AG04450 (cell line): Measurements from ENCODE around the gene CLDN18. TPM values are rescaled to one million over a fixed set of nuclear protein-coding genes. Genes with fewer than 3 reads are reported as not detected.

Experiments used
- CTCF ChIA-PET: fragments of 300-600, 350-600 bp; formaldehyde crosslinking; extraction: SDS; loops from one replicate; lab custom pipeline; 2022; ENCODE audit warnings: antibody characterized with exemption, inconsistent platforms; lab: Charles Lee
- POLR2A ChIA-PET: fragments of 350-600 bp; formaldehyde crosslinking; extraction: SDS; loops from one replicate; lab custom pipeline; 2021; ENCODE audit warnings: antibody characterized with exemption, inconsistent platforms; lab: Yijun Ruan, JAX
- DNase-seq: peaks from one replicate; pipeline ENCODE4 v3.0.0-alpha.2; 2011; ENCODE audit warnings: low read depth, low spot score
- H3K27ac ChIP-seq: one replicate; pipeline ENCODE4 v1.5.1; 2012; ENCODE audit warnings: low read depth, low read length, control low read depth
- H3K27me3 ChIP-seq: one replicate; pipeline ENCODE4 v1.6.0; 2012; ENCODE audit warnings: low read length; ENCODE audit not compliant: control insufficient read depth, insufficient read depth
- H3K4me3 ChIP-seq: 2 replicates; pipeline ENCODE4 v1.5.1; 2011; ENCODE audit warnings: mild to moderate bottlenecking, low read depth, low read length, control low read depth
- H3K9me3 ChIP-seq: 2 replicates; pipeline ENCODE4 v1.5.1; 2012; ENCODE audit warnings: low read length; ENCODE audit not compliant: control insufficient read depth, insufficient read depth
- CTCF ChIP-seq: IDR thresholded peaks from 2 replicates; pipeline ENCODE4 v1.5.1; 2011; ENCODE audit warnings: low read depth, low read length, control low read depth, inconsistent platforms
- polyA plus RNA-seq: library from polyadenylated mRNA; depleted of rRNA; stranded (reverse); fragments of >200 nt; gene quantifications from 2 replicates; pipeline ENCODE4 v1.2.3, GENCODE V29; 2011

Gene CLDN18
- polyA plus RNA-seq, 1 experiment = not detected

- no peak for TF ChIP-seq CTCF
- Histone ChIP-seq H3K27me3 (no peaks in the 10 kb centered on the region), H3K9me3 (no peaks in the 10 kb centered on the region), H3K4me3 (no peak overlapping the region), H3K27ac (no peak overlapping the region)
- DNase-seq = no peak
- ChIA-PET CTCF (interaction anchor here (0.6 kb wide), 1 partner anchor 884 kb away, joined by 4 read pairs; no protein-coding TSS in a partner anchor), POLR2A (no interaction called here)
These were observed 21.6 kb downstream of the CLDN18 start for GRCh38 chr3:138031536-138031935.

GRCh38 chr3:138032567-138032966 is 22.6 kb downstream of the CLDN18 start:
- Histone ChIP-seq H3K27me3 (no peaks in the 10 kb centered on the region), H3K27ac (no peak overlapping the region), H3K9me3 (no peaks in the 10 kb centered on the region), H3K4me3 (no peak overlapping the region)
- TF ChIP-seq CTCF = no peak
- CTCF ChIA-PET = interaction anchor here (1.1 to 2.8 kb wide), 2 partner anchors 10 to 19 kb away, joined by 3 to 12 read pairs; no protein-coding TSS in a partner anchor
- no peak for DNase-seq
- POLR2A ChIA-PET = no interaction called here

GRCh38 chr3:138033202-138033691 is 23.3 kb downstream of the CLDN18 start:
- no peak for DNase-seq
- H3K27me3 ChIP-seq = no peaks in the 10 kb centered on the region
- no peak overlapping the region for H3K4me3 ChIP-seq
- POLR2A ChIA-PET = no interaction called here
- no peak overlapping the region for H3K27ac ChIP-seq
- CTCF ChIA-PET = interaction anchor here (1.1 to 2.8 kb wide), 2 partner anchors 9 to 19 kb away, joined by 3 to 12 read pairs; no protein-coding TSS in a partner anchor
- no peaks in the 10 kb centered on the region for H3K9me3 ChIP-seq
- no peak for TF ChIP-seq CTCF

GRCh38 chr3:138034918-138035317 is 25.0 kb downstream of the CLDN18 start:
- no peak overlapping the region for H3K27ac ChIP-seq

More at GRCh38 chr3:138034918-138035317, 25.0 kb downstream of the CLDN18 start:
- DNase-seq = no peak
- CTCF ChIA-PET = interaction anchor here (1.1 to 2.8 kb wide), 2 partner anchors 17 to 64 kb away, joined by 6 to 12 read pairs; no protein-coding TSS in a partner anchor
- H3K27me3 ChIP-seq = no peaks in the 10 kb centered on the region
- H3K4me3 ChIP-seq = no peak overlapping the region
- TF ChIP-seq CTCF = no peak
- no peaks in the 10 kb centered on the region for H3K9me3 ChIP-seq
- POLR2A ChIA-PET = no interaction called here
